Activated gamma-delta T cell treated with Interleukin-2 at 50 U/mL for 16 hours (primary cell): ENCODE data around the gene BCKDHA.
"Not testable (repeated sequence)": the region's sequence is repeated elsewhere in the genome, so short reads cannot be mapped to it uniquely, and the experiment has no call there.

Source experiments
- DNase-seq: peaks from one replicate; pipeline ENCODE4 v3.0.0-alpha.2; 2020

The BCKDHA gene

DNA sequence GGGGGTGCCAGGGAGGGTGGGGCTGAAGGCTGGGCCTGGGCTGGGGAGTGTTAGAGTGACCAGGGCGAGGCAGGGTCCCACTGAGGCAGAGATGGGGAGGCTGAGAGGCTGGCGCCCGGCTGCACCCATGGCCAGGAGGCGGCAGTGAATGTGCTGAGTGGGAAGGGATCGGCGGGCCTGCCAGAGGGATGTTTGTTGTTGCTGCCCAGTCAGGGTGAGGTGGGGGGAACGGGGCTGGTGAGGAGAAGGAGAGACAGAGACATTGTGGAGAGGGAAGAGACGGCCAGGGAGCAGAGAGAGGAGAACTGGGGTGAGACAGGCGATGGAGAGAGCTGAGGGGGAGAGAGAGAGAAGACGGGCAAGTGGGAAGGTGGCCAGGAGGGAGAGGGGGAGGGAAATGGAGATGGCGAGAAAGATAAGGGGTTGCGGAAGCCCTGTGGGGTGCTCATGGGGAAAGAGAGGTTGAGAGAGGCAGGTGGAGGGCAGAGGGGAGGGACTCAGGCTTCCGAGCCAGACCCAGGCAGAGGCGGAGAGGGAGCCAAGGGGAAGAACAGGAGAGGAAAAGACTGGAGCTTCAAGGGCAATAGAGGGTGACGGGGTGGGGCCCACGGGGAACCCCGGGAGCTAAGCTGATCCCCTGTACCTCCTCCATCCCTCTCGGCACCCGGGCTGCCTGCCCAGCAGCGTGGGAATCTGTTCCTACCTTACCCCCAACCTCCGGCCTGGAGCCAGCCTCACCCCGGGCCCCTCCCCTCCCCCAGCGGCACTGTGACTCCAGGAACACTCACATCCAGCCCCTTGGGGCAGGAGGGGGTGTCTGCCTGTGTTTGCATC is 30.2 kb downstream of the BCKDHA start:
- DNase-seq: peak; percentile 65

DNA sequence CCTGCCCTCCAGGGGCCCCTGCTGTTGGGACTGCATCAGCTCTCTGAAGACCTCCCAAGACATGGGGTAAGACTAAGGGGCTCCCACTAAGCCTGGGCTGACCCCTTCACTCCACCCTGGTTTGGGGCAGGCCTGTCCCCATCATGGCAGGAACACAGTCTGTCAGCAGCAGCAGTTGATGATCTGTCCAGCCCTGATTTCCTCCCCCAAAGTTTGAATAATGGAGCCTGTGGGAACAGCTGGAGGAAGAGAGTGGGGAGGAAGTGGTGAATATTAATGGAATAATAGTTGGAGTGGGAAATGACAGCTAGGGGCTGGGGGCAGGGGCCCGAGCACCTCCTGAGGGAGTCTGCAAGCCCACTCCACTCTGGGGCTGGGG is 30.9 kb downstream of the BCKDHA start:
- DNase-seq: no peak

DNA sequence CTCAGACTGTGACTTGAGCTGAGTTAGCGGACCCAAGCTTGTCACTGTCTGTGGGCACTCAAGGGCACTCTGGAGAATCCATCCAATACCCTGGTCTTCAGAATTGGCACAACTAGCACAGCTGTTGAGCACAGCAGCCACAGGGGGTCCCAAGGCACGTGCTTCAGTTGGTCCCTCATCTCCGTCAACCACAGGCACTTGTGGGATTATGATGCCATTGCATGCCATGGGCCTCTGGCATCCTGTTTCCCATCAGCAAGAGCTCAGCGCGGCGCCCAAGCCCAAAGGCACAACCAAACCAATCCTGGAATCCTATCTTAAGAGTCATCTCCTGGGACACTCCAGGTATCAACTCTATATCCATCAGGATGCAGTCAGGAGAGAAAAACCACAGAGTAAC is 33.3 kb downstream of the BCKDHA start:
- DNase-seq: no peak

DNA sequence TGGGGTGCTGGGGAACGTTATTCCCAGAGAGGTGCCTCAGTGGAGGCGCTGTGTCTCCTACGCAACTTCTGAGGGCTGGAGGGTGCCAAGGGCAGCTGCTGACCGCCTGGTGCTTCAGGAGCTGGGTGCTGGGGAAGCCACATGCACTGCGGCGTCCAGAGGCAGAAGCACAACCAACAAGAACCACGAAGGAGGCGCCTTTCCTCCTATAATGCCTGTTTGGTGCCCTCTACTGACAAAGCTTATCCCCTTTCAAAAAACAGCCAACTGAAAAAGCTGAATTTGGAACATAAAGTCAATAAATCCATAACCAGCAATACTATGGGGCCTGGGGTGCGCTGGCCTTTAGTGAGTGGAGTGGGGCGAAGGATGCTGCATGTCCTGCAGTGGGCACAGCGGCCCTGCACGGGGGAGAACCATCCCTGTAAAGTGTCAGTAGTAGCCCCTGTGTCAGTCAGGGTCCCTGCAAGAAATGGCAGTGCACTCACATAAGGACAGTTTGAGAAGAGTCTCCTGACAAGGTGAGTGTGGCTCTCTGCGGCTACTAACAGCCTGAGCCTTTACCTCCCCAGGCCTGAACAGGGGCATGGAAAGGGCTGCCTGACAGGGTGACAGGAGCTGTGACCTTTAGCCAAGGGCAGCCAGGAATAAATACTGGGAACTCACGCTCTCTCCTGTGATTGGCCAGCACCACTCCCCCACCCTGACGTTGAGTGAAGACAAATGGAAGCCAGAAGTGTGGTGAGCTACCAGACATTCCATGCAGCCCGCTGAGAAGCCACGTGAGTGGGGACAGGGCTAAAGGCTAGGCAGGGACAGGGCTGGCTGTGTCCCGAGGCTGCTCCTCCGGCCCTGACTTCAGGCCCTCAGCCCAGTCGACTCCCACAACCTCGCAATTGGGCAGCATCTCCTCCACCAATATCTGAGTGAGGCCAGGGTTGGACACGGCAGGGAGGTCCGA is 34.1 kb downstream of the BCKDHA start:
- DNase-seq: no peak

DNA sequence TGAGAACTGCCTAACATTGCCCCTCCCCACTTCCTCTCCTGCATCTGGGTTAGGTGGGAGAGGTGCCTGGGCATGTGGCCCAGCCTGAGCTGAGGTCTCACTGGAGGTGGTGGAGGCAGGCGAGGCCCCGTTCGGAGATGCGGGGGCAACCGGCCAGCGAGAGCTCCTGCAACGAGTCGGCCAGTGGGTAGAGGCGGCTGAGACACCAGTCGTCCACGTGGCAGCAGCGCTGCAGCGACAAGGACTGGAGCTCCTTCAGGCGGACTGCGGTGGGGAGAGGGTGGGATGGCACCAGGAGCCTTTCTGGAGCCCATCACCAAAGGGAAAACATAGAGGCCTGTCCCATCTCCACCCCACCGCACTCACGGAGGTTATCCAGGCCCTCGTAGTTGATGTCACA is 35.6 kb downstream of the BCKDHA start:
- no peak for DNase-seq

DNA sequence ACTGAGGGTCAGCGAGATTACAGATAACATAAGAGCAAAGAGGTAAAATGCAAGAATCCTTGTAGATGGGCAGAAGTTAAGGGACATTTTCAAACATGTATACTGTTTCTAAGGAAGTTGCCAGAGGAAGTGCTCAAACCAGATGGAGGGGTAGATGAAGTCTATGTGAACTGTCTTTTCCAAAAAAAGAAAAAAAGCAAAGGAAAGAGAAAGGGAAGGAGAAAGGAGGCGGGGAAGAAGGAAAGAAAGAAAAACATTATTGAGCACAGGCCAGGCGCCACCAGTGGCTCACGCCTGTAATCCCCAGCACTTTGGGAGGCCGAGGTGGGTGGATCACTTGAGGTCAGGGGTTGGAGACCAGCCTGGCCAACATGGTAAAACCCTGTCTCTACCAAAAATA is 36.8 kb downstream of the BCKDHA start:
- no peak for DNase-seq

DNA sequence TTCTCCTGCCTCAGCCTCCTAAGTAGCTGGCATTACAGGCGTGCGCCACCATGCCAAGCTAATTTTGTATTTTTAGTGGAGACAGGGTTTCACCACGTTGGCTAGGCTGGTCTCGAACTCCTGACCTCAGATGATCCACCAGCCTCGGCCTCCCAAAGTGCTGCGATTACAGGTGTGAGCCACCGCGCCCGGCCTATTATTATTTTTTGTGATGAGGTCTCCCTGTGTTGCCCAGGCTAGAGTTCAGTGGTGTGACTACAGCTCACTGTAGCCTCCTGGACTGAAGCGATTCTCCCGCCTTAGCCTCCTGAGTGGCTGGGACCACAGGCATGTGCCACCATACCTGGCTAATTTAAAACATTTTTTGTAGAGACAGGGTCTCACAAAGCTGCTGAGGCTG is 37.8 kb downstream of the BCKDHA start:
- not testable (repeated sequence) for DNase-seq

DNA sequence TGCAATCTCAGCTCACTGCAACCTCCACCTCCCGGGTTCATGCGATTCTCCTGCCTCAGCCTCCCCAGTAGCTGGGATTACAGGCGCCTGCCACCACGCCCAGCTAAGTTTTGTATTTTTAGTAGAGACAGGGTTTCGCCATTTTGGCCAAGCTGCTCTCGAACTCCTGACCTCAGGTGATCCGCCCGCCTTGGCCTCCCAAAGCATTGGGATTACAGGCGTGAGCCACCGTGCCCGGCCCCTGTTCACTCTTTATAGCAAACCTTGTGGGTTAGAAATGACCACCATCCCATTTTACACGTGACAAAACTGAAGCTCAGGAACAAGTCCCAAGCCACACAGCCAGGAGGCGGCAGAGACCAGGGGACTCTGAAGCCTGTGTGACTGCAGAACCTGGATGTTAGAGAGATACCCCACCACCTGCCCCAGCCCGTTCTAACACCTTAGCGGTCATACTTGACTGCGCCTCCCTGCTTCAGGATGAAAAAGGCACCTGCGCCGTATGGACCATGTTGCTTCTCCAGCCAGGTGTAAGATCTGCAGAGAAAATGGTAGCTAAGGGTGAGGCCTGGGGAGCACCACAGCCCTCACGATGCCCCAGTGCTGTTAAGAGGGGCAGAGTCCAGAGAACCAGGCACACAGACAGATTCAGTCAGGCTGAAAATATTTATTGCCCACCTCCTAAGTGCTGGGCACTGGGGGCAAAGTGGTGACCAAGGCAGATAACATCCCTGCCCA is 38.5 kb downstream of the BCKDHA start:
- DNase-seq: no peak

DNA sequence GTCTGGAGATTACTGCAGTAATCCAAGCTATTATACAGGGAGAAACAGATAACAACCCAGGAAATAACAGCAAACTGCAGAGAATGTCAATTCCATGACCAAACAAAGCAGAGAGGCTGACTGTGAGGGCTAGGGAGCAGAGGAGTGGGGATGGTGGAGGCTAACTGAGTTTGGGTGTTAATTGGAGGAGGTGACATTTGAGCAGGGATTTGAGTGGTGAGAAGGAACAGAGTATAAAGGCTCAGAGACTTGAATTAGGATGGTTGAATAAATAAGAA is 39.0 kb downstream of the BCKDHA start:
- no peak for DNase-seq

DNA sequence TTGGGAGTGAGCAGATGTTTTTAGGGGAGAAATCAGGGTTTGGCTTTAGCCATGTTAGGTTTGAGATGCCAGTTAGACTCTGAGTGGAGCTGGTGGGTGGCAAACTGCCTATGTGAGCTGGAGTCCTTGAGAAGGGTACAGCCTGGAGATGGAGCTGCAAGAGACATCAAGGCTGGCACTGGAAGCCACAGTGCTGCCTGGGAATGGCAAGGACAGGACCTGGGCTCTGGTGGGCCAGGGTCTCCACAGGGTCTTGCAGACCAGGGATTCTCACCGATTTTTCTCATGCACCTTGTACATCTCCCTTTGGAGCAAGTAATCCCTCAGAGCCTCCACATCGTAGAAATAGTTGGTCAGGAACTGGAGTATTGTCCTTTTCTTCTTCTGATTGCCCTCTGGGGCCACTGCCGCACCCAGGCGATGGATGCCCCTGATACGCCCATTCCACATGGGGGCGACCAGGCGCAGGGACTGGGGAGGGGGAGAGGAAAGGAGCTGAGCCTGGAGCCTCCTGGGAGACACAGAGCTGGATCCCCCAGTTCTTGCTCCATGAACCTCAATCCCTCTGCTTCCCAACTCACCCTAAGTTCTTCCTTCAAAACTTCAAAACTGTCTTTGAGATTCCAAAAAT is 40.4 kb downstream of the BCKDHA start:
- no peak for DNase-seq

DNA sequence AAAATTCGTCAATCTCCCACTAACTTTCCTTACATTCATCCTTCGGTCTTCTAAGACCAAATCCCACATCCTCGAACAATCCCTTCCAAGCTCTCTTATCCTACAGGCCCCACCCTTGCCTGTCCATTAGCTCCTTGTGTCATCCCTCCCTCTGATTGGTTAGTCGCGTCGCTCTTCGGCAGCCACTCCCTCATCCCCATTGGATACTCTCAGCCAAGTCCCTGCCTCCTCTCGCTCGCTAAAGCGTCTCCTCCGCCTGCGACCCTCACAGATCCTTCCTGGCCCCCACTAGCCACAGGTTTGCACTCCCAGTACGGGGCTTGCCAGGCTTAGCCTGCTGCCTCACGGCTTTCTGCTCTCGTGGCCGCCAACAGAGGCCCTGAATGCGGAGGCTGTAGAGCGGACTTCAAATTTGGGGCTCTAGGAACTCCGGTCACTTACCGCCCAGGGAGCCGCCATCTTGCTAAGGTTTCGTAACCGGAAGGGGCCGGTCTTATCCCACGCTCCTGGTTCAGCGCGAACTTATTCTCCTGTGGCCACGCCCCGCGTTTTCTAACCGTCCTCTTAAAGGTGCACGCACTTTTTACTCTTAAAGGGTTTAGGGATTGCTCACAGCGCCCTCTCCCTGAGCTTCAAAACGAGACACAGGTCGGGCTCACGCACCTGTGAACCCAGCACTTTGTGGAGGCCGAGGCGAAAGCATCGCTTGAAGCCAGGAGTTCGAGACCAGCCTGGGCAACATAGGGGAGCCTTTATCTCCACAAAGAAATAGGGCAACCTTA is 42.0 kb downstream of the BCKDHA start, which contains the start of gene DMAC2:
Gene DMAC2 (minus strand): TSS at position 472 of the 782 bp plus-strand sequence. CDS start 13 bp downstream, at position 459.
- DNase-seq: peak; percentile 94

DNA sequence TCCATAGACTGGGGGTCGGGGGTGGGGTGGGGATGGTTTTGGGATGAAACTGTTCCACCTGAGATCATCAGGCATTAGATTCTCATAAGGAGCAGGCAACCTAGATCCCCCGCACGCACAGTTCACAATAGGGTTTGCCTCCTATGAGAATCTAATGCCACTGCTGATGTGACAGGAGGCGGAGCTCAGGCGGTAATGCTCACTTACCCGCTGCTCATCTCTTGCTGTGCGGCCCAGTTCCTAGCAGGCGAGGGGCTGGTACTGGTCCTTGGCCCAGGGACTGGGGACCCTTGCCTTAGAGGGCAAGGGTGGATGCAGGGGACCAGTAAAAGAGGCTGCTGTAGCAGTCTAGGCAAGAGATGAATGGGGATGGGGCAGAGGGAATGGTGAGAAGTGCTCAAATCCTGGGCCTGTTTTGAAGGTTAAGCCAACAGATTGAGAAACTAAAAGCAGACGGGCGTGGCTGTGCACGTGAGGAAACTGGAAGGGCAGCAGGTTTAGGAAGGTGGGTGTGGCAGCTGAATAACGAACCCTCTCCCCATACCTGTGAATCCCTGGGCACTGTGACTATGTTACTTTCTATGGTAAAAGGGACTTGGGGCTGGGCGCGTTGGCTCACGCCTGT is 43.8 kb downstream of the BCKDHA start:
- DNase-seq: no peak

DNA sequence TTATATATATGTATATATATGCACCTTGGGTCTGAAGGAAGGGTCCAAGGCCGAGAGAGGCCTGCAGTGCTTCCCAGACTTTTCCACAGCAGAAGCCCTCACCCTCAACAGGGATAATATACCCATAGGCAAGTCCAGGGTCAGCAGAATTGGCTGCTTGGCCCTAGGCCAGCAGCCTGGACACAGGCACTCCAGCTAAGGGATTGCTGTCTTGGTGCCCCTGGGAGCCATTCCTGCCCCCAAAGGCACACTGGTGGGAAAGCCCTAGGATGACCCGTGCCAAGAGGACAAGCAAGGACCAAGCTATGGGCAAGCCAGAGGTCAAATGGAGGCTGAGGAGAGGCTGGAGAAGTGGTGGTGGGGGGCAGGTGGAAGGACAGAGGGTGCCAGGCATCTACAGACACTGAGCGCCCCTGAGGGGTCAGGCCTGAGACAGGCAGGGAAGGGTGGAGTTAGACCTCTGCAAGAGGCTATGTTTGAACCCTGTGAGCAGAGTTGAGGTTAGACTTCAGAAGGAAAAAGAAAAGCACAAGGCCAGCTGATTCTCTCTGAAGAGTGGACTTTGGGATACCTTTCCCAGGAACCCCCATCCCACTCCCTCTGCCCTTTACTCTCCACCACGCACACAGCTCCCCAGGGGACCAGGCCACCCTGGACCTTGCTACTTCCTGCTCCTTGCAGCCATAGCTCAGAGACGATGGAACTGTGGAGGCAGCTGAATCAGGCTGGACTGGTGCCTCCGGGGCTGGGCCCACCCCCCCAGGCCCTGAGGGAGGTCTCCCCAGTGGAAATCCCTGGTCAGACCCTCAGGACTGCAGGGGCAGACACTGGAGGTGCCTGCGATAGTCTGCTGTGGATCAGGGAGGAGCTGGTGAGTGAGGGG is 45.1 kb downstream of the BCKDHA start, which contains the start of gene ERICH4:
Gene ERICH4 (plus strand): TSS at position 684 of the 883 bp plus-strand sequence. CDS start 14 bp downstream, at position 698.
- no peak for DNase-seq

DNA sequence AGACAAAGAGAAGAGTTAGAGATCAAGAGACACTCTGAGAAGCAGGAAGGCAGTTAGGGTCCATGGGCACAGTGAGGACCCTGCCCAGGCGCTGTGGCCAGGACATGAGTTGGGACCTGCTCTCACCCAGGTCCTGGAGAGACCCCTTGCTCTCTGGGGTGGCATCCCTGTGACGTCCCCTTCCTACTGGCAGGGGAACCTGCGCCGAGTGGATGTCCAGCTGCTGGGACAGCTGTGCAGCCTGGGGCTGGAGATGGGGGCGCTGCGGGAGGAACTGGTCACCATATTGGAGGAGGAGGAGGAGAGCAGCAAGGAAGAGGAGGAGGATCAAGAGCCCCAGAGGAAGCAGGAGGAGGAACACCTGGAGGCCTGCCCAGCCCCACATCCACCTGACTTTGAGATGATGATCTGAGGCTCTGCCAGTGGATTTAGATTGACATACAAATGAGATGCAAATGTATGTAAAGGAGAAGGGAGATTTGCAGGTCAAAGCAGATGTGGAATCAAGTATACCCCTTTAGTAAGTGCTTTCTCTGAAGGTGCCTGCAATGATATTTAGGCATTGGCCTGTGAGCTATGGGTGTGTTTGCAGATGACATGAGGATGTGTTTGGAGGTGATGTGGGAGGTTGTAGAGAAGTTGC is 46.3 kb downstream of the BCKDHA start:
- no peak for DNase-seq

DNA sequence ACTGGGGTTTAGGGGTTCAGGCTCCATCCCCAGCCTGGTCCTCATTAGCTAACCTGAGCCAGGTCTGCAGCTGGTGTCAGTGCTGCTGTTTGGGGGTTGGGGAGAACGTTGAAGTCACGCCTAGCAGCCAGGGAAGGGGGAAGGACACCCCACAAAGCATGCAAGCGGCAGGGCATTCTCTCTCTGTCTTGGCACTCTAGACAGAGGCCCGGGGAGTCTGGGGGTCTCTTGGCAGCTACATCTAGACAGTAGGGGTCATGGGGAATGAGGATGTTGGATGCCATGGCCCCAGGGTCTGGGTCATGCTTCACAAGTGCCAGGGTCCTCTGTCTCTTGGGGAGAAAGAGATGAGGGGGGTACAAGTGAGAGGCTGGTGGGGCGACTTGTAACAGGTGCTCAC is 48.0 kb downstream of the BCKDHA start:
- no peak for DNase-seq

DNA sequence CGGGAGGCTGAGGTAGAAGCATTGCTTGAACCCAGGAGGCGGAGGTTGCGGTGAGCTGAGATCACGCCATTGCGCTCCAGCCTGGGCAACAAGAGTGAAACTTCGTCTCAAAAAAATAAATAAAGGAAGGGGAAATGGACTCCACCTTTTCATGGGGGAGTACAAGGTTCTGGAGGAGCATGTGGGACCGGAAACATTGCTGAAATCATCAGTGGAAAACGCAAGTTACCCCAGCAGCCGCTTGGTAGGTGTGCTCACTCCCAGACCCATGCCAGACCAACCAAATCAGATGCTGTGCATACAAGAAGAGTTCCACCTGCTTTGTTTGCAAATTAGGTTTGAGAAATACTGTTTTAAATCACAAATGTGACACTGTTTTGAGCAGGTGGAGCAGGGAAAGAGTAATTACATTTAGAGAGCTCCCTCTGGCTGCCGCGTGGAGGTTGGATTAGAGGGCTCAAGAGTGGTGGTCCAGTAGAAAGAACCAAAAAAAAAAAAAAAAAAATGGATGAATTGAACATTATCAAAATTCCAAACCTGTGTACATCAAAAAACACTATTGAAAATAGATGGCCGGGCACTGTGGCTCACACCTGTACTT is 50.2 kb downstream of the BCKDHA start:
- DNase-seq: no peak

DNA sequence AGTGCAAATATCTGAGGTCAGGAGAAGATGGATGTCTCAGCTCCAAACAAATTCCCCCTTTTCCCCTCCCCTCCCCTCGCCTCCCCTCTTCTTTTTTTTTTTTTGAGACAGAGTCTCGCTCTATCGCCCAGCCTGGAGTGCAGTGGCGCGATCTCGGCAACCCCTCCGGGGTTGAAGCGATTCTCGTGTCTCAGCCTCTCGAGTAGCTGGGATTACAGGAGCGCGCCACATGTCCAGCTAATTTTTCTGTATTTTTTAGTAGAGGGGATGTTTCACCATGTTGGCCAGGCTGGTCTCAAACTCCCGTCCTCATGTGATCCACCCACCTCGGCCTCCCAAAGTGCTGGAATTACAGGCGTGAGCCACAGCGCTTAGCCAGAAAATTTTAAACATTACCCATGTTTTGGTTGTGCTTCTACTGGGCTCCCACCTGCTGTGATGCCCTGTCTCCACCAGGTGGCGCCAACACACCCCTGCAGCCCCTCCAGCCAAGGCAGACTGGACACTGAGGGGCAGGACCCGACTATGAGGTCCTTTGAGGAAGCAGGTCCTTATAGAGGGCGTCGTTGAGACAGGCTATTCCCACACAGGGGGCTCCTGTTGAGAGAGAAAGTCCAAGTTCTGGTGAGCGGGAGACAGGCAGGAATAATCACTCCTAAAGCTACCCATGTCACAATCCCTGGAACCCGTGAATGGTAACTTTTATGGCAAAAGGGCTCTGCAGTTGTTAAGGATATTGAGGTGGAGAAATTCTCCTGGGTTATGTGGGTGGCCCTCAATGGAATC is 51.7 kb downstream of the BCKDHA start:
- DNase-seq: peak; percentile 71

DNA sequence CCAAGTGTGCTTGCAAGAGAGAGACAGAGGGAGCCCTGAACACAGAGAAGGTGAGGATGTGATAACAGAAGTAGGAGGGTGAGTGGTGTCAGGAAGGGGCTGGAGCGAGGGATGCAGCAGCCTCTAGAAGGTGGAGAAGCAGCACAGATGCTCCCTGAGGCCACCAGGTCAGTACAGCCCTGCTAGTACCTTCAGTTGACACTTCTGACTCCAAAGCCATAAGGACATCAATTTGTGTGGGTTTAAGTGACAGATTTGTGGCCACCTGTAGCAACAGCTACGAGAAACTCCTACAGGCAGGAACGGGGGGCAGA is 52.2 kb downstream of the BCKDHA start:
- no peak for DNase-seq
